ENCODE measurements around the gene TM4SF18. TPM values are rescaled to one million over a fixed set of nuclear protein-coding genes. Genes with fewer than 3 reads are reported as not detected.
"Not testable (repeated sequence)": the region's sequence is repeated elsewhere in the genome, so short reads cannot be mapped to it uniquely, and the experiment has no call there.

Gene TM4SF18
- total RNA-seq: 10.1 TPM

- H3K9me3 ChIP-seq: no peaks in the 10 kb centered on the region
- no peak for DNase-seq (ENCODE audit: extremely low spot score in 2 of 2)
- H3K4me3 ChIP-seq: peak within 1 kb of the TSS in 1 of 2 donors; percentile 3
- no peaks in the 10 kb centered on the region for H3K4me1 ChIP-seq
- H3K36me3 ChIP-seq: no peaks in the 10 kb centered on the region
- peak within 1 kb of the TSS; percentile 13 for H3K27ac ChIP-seq
- TF ChIP-seq POLR2AphosphoS5 (IDR thresholded peaks at IDR 0.05; ENCODE audit: insufficient read depth in 1 of 2, low read depth in 1 of 2): no peak
- no peak for TF ChIP-seq CTCF (IDR thresholded peaks at IDR 0.05)
- TF ChIP-seq POLR2A (IDR thresholded peaks at IDR 0.05): no peak
- intact Hi-C loops (cut with DNase I): no loop called here
- no peaks in the 10 kb centered on the region for H3K27me3 ChIP-seq
Measured at GRCh38 chr3:149333176-149333859, at the start of gene TM4SF18. TM4SF18 (minus strand) TSS chr3:149333636; CDS start chr3:149333382, 254 bp downstream.

DNA sequence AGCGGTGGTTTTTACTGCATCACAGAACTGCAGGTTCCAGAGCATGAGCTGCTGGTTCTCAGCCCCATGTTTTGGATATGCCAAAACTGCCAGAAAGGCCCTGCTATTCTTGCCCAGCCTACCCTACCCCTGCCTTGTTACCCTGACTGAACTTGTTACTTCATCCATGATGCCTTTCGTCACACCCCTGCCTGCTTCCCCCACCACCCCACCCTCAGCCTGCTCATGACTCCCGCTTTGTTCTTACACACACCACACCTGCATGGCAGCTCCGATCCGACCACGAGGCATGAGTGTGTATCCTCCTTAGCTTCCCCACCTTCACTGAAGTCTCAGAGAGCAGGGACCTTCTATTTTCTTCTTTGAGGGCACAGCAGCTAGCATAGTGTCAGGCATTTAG is 49.1 kb upstream of the TM4SF18 start:
- DNase-seq (ENCODE audit: extremely low spot score in 2 of 2): no peak
- H3K9me3 ChIP-seq: no peaks in the 10 kb centered on the region
- no peak overlapping the region for H3K4me3 ChIP-seq
- H3K4me1 ChIP-seq: peaks cover 42% of the 10 kb centered on the region
- H3K36me3 ChIP-seq: no peaks in the 10 kb centered on the region
- intact Hi-C loops (cut with DNase I): no loop called here
- H3K27me3 ChIP-seq: no peaks in the 10 kb centered on the region
- TF ChIP-seq POLR2A (IDR thresholded peaks at IDR 0.05) (no peak), CTCF (IDR thresholded peaks at IDR 0.05) (no peak), POLR2AphosphoS5 (IDR thresholded peaks at IDR 0.05; ENCODE audit: insufficient read depth in 1 of 2, low read depth in 1 of 2) (no peak)
- H3K27ac ChIP-seq: no peak overlapping the region

DNA sequence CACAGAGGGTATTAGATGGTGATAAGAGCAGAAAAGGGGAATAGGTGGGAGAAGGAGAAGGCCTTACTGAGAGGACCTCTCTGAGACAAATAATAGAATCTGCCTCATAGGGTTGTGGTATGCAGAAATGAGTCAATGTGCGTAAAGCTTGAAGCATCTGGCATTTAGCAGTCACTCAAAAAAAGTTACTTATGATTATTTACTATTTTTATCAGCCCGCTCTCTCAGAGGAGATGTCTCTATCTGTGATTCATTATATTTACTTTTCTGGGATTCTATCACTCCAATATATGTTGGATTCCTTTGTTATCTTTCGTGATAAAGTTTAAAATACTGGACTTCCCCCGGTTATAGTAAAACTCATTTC is 48.6 kb upstream of the TM4SF18 start:
- TF ChIP-seq POLR2A (IDR thresholded peaks at IDR 0.05): no peak
- TF ChIP-seq CTCF (IDR thresholded peaks at IDR 0.05): no peak
- no peak for TF ChIP-seq POLR2AphosphoS5 (IDR thresholded peaks at IDR 0.05; ENCODE audit: insufficient read depth in 1 of 2, low read depth in 1 of 2)
- peaks cover 37% of the 10 kb centered on the region for H3K4me1 ChIP-seq
- no peak overlapping the region for H3K27ac ChIP-seq

DNA sequence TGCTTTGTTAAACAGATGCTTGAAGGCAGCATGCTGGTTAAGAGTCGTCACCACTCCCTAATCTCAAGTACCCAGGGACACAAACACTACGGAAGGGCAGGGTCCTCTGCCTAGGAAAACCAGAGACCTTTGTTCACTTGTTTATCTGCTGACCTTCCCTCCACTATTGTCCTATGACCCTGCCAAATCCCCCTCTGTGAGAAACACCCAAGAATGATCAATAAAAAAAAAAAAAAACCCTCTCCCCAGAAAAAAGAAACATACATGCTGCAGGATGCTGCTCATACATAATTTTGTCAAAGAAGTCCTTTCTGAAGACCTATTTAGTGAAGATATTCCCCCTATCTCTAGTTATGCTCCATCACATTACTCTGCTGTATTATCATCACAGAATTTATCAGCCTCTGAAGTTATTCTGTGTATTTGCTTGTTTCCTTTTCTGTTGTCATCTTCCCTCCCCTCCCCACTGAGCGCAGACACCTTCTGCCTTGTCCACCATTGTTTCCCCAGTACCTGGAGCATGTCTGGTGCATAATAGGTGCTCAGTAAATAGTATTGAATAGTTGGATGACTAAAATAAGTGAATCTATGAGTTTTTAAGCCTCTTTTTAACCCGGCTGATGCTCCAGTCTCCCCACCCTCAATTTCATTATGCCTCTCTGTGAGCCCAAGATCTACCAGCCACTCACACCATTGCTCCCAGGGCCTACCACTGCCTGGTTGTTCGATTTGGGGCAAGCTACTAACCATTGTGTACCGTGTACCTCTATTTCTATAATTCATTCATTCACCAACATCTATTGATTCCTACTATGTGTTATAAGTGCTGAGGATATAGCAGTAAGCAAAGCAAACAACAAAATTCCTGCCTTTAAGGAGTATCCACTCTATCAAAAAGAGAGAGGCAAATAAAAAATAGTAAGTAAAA is 48.0 kb upstream of the TM4SF18 start:
- Histone ChIP-seq H3K4me1 (peaks cover 32% of the 10 kb centered on the region), H3K27ac (no peak overlapping the region), H3K27me3 (no peaks in the 10 kb centered on the region), H3K36me3 (no peaks in the 10 kb centered on the region), H3K4me3 (no peak overlapping the region), H3K9me3 (no peaks in the 10 kb centered on the region)
- intact Hi-C loops (cut with DNase I): no loop called here
- TF ChIP-seq CTCF (IDR thresholded peaks at IDR 0.05): no peak
- DNase-seq (ENCODE audit: extremely low spot score in 2 of 2): no peak

More for the DNA sequence above, 48.6 kb upstream of the TM4SF18 start:
- intact Hi-C loops (cut with DNase I): no loop called here
- H3K9me3 ChIP-seq: no peaks in the 10 kb centered on the region
- DNase-seq (ENCODE audit: extremely low spot score in 2 of 2): no peak
- no peaks in the 10 kb centered on the region for H3K27me3 ChIP-seq
- no peak overlapping the region for H3K4me3 ChIP-seq
- no peaks in the 10 kb centered on the region for H3K36me3 ChIP-seq

DNA sequence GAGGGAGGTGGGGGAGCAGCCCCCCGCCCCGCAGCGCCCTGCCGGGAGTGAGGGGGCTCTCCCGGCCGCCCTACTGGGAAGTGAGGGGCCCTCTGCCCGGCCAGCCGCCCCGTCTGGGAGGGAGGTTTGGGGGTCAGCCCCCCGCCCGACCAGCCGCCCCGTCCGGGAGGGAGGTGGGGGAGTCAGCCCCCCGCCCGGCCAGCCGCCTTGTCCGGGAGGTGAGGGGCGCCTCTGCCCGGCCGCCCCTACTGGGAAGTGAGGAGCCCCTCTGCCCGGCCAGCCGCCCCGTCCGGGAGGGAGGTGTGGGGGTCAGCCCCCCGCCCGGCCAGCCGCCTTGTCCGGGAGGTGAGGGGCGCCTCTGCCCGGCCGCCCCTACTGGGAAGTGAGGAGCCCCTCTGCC is 46.8 kb upstream of the TM4SF18 start:
- H3K36me3 ChIP-seq; DNase-seq (ENCODE audit: extremely low spot score in 2 of 2); H3K9me3 ChIP-seq; H3K27ac ChIP-seq; intact Hi-C loops (cut with DNase I); H3K27me3 ChIP-seq; H3K4me3 ChIP-seq: not testable (repeated sequence)
- H3K4me1 ChIP-seq: peaks cover 29% of the 10 kb centered on the region

Data from vagina (tissue), 2 donors.